ENCODE data around the gene CEBPE. TPM values are rescaled to one million over a fixed set of nuclear protein-coding genes. Genes with fewer than 3 reads are reported as not detected.

CEBPE gene
- not detected for total RNA-seq
- long read RNA-seq, result 0 reads

DNA sequence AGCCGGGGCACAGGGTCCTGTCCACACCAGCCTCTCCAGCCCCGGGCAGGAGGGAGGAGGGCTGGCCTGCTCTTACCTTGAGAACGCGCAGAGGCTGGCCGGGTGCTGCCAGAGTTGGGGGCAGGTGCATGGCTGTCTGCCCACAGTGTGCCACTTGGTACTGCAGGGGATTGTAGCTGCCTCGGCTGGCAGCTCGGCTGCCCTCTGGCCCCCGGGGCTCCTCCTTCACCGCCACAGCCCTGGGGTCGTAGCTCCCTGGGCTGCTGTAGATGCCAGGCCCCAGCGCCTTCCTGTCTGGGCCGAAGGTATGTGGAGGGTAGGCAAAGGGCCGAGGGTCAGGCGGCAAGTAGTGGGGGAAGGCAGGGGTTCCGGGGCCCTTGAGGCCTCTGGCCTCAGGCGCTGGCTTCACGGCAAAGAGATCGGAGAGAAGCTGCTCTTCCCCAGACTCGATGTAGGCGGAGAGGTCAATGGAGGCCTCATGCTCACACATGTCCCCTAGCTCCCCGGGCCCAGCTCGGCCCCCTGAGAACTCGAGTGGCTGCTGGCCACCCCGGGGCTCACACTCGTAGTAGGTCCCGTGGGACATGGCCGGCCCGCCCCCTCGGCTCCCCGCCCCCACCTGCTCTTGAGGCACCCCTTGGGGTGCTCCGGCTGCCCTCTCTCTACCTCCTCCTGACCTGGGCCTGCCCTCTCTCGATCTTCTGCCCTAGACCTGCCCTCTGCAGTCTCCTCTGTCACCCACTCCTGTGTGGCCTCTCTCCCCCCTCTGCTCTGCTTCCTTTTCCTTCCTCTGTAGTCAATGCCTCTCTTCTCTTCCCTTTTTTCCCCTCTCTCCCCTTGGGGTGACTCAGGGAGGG is at the start of gene CEBPE:
CEBPE (minus strand) TSS at position 750 of the 857 bp plus-strand sequence; CDS start at position 586, 164 bp downstream.
- intact Hi-C loops (cut with DNase I), result no loop called here
- ATAC-seq, result no peak
- DNase-seq (ENCODE audit: missing footprints), result no peak

DNA sequence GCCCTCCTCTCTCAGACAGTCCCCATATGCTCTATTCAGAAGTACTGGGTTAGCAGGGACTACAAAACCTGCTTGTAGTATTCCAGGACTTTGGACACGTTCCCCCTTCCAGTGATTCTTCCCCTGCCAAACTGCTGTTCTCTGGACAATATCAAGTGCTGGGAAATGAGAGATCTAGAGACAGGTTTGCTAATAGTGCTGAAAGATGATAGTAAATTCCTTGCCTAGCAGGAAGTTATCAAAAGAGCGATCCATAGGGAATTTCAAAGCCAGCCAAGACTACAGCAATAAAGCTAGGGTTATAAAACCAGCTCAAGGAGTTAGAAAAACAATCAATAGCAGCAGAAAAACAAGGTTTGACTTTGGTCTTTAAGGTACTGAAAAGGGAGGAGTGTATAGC is 49.2 kb upstream of the CEBPE start:
- intact Hi-C loops (cut with DNase I), result no loop called here
- DNase-seq (ENCODE audit: missing footprints) (no peak), ATAC-seq (peak; percentile 62)

- intact Hi-C loops (cut with DNase I), result no loop called here
- DNase-seq (ENCODE audit: missing footprints) (no peak), ATAC-seq (no peak)
Measured at GRCh38 chr14:23167116-23167847, 48.2 kb upstream of the CEBPE start.

DNA sequence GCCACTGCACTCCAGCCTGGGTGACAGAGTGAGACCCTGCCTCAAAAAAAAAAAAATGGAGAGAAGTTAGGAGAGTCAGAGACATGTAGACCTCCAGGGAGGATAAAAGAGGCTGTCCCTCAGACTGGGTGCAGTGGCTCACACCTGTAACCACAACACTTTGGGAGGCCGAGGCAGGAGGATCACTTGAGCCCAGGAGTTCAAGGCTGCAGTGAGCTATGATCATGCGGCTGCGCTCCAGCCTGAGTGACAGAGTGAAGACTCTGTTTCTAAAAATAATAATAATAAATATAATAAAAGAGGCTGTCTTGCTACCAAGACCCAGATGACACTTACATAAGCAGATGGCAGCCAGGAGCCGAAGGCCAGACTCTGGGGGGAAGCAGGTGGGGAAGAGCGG is 45.9 kb upstream of the CEBPE start:
- intact Hi-C loops (cut with DNase I), result no loop called here
- no peak for DNase-seq (ENCODE audit: missing footprints)
- no peak for ATAC-seq

DNA sequence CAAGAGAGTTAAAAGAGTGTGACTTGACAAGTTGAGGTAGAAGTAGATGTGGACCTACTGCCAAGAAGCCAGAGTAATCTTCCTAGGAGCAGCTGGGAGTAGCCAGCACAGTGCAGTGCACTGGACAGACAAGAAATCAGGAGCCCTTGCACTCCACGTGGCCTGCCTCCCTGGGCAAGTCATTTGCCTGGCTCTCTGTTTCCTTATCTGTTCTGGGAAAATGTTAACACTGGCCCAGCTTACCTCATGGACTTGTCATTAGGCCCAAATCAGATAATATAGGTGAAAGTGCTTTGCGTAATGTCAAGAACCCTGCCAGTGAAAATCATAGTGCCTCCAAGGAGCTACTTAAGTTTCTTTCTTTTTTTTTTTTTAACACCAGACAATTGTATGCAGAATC is 45.2 kb upstream of the CEBPE start:
- no peak for ATAC-seq
- intact Hi-C loops (cut with DNase I), result no loop called here
- DNase-seq (ENCODE audit: missing footprints), result no peak

- DNase-seq (ENCODE audit: missing footprints) (no peak), ATAC-seq (no peak)
- intact Hi-C loops (cut with DNase I), result no loop called here
Measured at GRCh38 chr14:23163830-23164229, 44.8 kb upstream of the CEBPE start.

- DNase-seq (ENCODE audit: missing footprints) (no peak), ATAC-seq (peak; percentile 33)
- intact Hi-C loops (cut with DNase I), result no loop called here
Measured at GRCh38 chr14:23162800-23163199, 43.7 kb upstream of the CEBPE start.

GRCh38 chr14:23162005-23162404 is 43.0 kb upstream of the CEBPE start:
- no peak for ATAC-seq
- intact Hi-C loops (cut with DNase I), result no loop called here
- no peak for DNase-seq (ENCODE audit: missing footprints)

DNA sequence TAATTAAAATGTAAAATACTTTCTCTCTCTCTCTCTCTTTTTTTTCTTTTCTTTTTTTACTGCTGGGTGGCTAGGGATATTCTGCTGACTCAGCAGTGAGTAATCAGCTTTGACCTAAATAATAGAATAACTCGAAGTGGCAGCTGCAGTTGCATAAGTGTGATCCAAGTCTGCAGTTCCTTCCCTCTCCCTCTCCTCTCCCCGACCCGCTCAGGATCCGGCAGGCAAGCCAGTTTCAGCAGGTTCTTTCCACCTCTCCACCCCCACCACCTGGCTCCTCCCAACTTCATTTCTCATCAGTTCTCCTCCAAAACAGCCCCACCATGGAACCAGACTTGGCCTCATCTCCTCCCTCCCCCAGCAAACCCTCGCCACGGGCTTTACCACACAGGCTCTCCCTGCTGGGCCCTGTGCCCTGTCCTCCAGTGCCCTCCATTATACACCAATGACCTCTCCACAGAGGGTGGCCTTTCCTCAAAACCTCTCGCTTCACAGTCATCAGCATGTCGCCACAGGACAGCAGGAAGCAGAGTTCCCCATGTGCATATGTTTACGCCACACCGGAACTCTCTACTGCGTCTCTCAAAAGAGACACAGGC is 42.0 kb upstream of the CEBPE start:
- peak; percentile 73 for DNase-seq (ENCODE audit: missing footprints)
- ATAC-seq, result peak; percentile 74
- intact Hi-C loops (cut with DNase I), result no loop called here

- intact Hi-C loops (cut with DNase I), result no loop called here
- DNase-seq (ENCODE audit: missing footprints) (no peak), ATAC-seq (no peak)
Measured at GRCh38 chr14:23159532-23159931, 40.5 kb upstream of the CEBPE start.

GRCh38 chr14:23158779-23159178 is 39.7 kb upstream of the CEBPE start:
- intact Hi-C loops (cut with DNase I), result no loop called here
- no peak for ATAC-seq
- DNase-seq (ENCODE audit: missing footprints), result no peak

GRCh38 chr14:23154964-23155587 is 36.0 kb upstream of the CEBPE start:
- intact Hi-C loops (cut with DNase I), result loop anchor here (2.0 kb wide), 2 partner anchors 28 to 34 kb away; partner anchors contain the start of gene SLC7A8
- DNase-seq (ENCODE audit: missing footprints), result peak; percentile 92
- peak; percentile 89 for ATAC-seq

GRCh38 chr14:23153851-23154796 is 35.1 kb upstream of the CEBPE start:
- intact Hi-C loops (cut with DNase I), result loop anchor here (2.0 kb wide), 2 partner anchors 29 to 33 kb away; partner anchors contain the start of gene SLC7A8

DNA sequence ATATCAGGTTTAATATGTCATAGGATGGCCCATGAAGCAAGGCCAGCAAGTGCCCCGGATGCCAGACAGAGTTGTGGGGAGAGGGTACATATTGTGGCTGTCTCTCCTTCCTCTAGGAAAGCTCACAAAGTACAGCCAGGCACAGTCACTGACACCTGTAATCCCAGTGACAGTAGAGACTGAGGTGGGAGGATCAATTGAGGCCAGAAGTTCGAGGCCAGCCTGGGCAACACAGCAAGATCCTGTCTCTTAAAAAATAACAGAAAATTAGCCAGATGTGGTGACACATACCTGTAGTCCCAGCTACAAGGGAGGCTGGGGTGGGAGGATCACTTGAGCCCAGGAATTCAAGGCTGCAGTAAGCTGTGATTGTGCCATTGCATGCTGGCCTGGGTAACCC is 32.3 kb upstream of the CEBPE start:
- DNase-seq (ENCODE audit: missing footprints) (no peak), ATAC-seq (no peak)
- intact Hi-C loops (cut with DNase I), result no loop called here

More at GRCh38 chr14:23153851-23154796, 35.1 kb upstream of the CEBPE start:
- DNase-seq (ENCODE audit: missing footprints) (peak; percentile 96), ATAC-seq (peak; percentile 87)

- DNase-seq (ENCODE audit: missing footprints), result no peak
- intact Hi-C loops (cut with DNase I), result no loop called here
- ATAC-seq, result no peak
Measured at GRCh38 chr14:23149745-23150144, 30.7 kb upstream of the CEBPE start.

DNA sequence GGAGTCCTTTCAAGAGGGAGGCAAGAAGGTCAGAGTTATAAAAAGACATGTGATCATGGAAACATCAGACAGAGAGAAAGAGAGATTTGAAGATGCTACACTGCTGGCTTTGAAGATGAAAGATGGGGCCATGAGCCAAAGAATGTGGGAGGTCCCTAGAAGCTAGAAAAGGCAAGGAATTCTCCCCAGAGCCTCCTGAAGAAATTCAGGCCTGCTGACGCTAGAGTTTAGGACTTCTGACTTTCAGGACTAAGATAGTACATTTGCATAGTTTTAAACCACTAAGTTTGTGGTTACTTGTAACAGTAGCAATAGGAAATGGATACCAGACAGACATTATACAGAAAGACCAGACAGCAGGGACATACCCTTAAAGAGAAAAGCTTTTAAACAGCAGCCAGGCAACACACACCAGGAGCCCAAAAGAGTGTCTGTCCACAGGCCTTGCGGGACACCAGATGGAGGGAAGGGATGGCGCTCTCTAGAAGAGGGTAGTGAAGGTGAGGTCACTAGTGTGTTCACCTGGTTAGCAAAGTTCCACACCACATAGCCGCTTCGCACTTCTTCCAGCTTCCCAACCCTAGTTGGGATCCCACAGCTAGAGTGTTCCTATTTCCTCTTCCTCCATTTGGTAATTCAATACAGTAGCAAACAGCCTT is 29.7 kb upstream of the CEBPE start:
- ATAC-seq (no peak), DNase-seq (ENCODE audit: missing footprints) (no peak)
- intact Hi-C loops (cut with DNase I), result no loop called here

GRCh38 chr14:23147676-23148075 is 28.6 kb upstream of the CEBPE start:
- ATAC-seq, result no peak
- intact Hi-C loops (cut with DNase I), result no loop called here
- DNase-seq (ENCODE audit: missing footprints), result no peak

GRCh38 chr14:23146980-23147379 is 27.9 kb upstream of the CEBPE start:
- ATAC-seq (no peak), DNase-seq (ENCODE audit: missing footprints) (no peak)
- intact Hi-C loops (cut with DNase I), result no loop called here

All from Right ventricle myocardium inferior (tissue), 1 donor.